OCI-LY3 (cell line): Measurements from ENCODE around the gene TXNDC5.

Source experiments
- H2AFZ ChIP-seq: fragments of 200-600, 300-600 bp; shearing (Covaris generic); 2 replicates; pipeline ENCODE4 v1.6.0; 2014; ENCODE audit warnings: antibody characterized with exemption, low read depth, low read length
- H3K27ac ChIP-seq: fragments of 200-600, 300-600 bp; sonication (generic); 2 replicates; pipeline ENCODE4 v1.5.1; 2014; ENCODE audit warnings: mild to moderate bottlenecking, low read length, moderate library complexity, mixed read lengths
- H3K27me3 ChIP-seq: fragments of 200-600, 300-600 bp; sonication (generic); 2 replicates; pipeline ENCODE4 v1.6.1; 2014; ENCODE audit warnings: low read depth, low read length, mixed read lengths
- H3K36me3 ChIP-seq: fragments of 200-600, 300-600 bp; sonication (generic); replicated peaks from 2 replicates; pipeline ENCODE3; 2014; ENCODE audit warnings: low read depth, low read length, mixed read lengths
- H3K4me1 ChIP-seq: fragments of 300-600, 200-600 bp; sonication (generic); 2 replicates; pipeline ENCODE4 v1.6.1; 2014; ENCODE audit warnings: low read length, mixed read lengths
- H3K4me2 ChIP-seq: fragments of 200-600, 300-600 bp; sonication (generic); 2 replicates; pipeline ENCODE4 v1.6.1; 2014; ENCODE audit warnings: low read length, mixed read lengths
- H3K4me3 ChIP-seq: fragments of 300-600, 200-600 bp; sonication (generic); 2 replicates; pipeline ENCODE4 v1.5.1; 2014; ENCODE audit warnings: antibody characterized with exemption, mild to moderate bottlenecking, low read length, moderate library complexity
- H3K79me2 ChIP-seq: fragments of 300-600, 200-600 bp; shearing (Covaris generic); 2 replicates; pipeline ENCODE4 v1.6.1; 2014; ENCODE audit warnings: mild to moderate bottlenecking, low read length, mixed read lengths
- H3K9ac ChIP-seq: fragments of 300-600, 200-600 bp; shearing (Covaris generic); 2 replicates; pipeline ENCODE4 v1.6.0; 2014; ENCODE audit warnings: mild to moderate bottlenecking, low read length, moderate library complexity
- H3K9me3 ChIP-seq: fragments of 200-600, 300-600 bp; shearing (Covaris generic); 2 replicates; pipeline ENCODE4 v1.6.1; 2014; ENCODE audit warnings: low read length, mixed read lengths; ENCODE audit not compliant: insufficient read depth
- H4K20me1 ChIP-seq: fragments of 200-600, 300-600 bp; sonication (generic); 2 replicates; pipeline ENCODE4 v1.6.1; 2016; ENCODE audit warnings: low read length, mixed read lengths; ENCODE audit not compliant: insufficient read depth
- EZH2phosphoT487 ChIP-seq: fragments of 200-600 bp; shearing (Covaris generic); IDR thresholded peaks from 2 replicates; pipeline ENCODE4 v1.6.1; 2018; ENCODE audit warnings: antibody characterized with exemption, mixed run types, low read depth
- TF ChIP-seq, protein P1 (sequence below): fragments of 200-600, 300-600 bp; sonication (generic); IDR thresholded peaks from 2 replicates; pipeline ENCODE4 v1.5.1; 2014; ENCODE audit warnings: antibody characterized with exemption, low read length, low read depth

Gene TXNDC5

DNA sequence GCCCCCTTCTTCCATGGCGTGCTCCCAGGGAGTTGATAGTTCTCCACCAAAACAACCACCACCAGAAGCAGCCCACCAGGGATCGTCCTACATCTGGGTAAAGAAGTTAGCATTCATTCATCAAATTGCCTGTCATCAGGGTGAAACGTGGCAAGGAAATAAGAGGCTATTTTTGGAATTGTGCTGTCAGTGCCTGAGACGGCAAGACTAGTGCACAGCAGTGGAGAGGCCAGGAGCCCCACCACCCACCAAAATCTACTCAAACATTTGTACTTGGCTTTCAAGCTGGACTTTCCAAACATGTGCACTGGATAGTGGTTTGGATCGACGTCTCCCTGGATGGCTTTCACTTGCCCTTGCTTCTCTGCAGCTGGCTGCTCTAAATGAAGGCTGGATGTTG, 44.8 kb downstream of the TXNDC5 start:
- H3K36me3 ChIP-seq = no peaks in the 10 kb centered on the region
- H2AFZ ChIP-seq = no peak overlapping the region
- TF ChIP-seq, protein P1, sequence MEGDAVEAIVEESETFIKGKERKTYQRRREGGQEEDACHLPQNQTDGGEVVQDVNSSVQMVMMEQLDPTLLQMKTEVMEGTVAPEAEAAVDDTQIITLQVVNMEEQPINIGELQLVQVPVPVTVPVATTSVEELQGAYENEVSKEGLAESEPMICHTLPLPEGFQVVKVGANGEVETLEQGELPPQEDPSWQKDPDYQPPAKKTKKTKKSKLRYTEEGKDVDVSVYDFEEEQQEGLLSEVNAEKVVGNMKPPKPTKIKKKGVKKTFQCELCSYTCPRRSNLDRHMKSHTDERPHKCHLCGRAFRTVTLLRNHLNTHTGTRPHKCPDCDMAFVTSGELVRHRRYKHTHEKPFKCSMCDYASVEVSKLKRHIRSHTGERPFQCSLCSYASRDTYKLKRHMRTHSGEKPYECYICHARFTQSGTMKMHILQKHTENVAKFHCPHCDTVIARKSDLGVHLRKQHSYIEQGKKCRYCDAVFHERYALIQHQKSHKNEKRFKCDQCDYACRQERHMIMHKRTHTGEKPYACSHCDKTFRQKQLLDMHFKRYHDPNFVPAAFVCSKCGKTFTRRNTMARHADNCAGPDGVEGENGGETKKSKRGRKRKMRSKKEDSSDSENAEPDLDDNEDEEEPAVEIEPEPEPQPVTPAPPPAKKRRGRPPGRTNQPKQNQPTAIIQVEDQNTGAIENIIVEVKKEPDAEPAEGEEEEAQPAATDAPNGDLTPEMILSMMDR = no peak
- no peak for TF ChIP-seq EZH2phosphoT487
- no peak overlapping the region for H3K4me2 ChIP-seq
- H3K9me3 ChIP-seq = no peaks in the 10 kb centered on the region
- H3K27ac ChIP-seq = no peak overlapping the region
- no peak overlapping the region for H3K4me3 ChIP-seq
- no peaks in the 10 kb centered on the region for H3K27me3 ChIP-seq
- no peaks in the 10 kb centered on the region for H4K20me1 ChIP-seq
- no peaks in the 10 kb centered on the region for H3K4me1 ChIP-seq
- no peak overlapping the region for H3K9ac ChIP-seq
- H3K79me2 ChIP-seq = no peaks in the 10 kb centered on the region

DNA sequence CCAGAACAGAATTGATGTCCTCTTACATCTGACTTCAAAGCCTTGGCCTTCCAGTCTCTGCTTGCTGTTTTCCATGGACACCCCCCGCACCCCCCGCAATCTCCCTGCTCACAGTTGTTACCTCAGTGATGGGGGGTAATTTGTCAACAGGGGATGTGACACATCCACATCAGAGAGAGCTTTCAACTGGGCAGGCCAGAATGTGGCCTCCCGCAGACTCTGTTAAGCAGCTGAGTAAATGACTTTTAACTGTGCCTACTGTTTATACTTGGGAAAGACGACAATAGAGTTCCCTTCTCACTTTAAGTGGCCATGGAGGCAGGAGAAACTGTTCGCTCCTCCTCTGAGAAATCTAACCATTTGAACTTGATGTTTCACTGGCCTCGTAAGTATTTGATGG, 51.0 kb downstream of the TXNDC5 start:
- Histone ChIP-seq H3K4me1 (no peaks in the 10 kb centered on the region), H3K9ac (no peak overlapping the region), H3K36me3 (no peaks in the 10 kb centered on the region), H4K20me1 (no peaks in the 10 kb centered on the region), H3K9me3 (no peaks in the 10 kb centered on the region), H3K79me2 (no peaks in the 10 kb centered on the region), H3K27ac (no peak overlapping the region), H3K4me3 (no peak overlapping the region), H3K27me3 (no peaks in the 10 kb centered on the region), H3K4me2 (no peak overlapping the region), H2AFZ (no peak overlapping the region)
- no peak for TF ChIP-seq EZH2phosphoT487
- TF ChIP-seq, protein P1 = no peak

DNA sequence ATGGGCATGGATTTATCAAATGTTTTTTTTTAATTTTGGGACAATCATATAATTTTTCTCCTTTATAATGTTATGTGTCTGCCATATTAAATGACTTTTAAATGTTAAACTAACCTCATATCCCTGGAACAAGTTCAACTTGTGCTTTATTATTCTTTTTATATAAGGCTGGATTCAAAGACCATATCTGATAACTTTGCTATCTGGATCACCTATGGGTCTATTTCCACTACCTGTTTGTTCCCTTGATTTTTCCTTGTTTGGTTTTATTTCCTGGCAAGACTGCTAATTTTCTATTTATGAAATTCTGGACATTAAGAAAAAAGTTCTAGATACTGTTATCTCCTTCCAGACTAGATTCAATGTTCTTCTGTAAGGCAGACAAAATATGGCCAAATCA, 58.8 kb downstream of the TXNDC5 start:
- H3K79me2 ChIP-seq = no peaks in the 10 kb centered on the region

DNA sequence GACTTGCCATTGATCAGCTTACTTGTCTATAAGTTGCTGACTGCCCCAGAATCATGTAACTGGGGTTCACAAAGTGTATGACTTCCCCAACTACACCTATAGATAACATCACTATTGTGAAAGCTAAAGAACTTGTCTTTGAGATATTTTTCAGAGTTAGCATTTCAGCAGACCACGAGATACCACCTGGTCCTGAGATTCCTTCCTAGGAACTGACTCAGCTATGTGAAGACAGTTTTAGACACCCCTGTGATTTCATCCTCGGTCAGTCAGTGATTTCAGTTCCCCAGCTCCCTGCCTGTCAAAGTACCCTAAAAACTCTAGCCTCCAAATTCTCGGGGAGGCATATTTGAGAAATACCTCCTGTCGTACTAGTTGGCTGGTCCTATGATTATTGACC, 62.4 kb downstream of the TXNDC5 start:
- Histone ChIP-seq H3K9me3 (no peaks in the 10 kb centered on the region; the same call in 1 of the 2 replicates), H3K79me2 (no peaks in the 10 kb centered on the region), H3K4me2 (no peak overlapping the region), H3K27ac (no peak overlapping the region), H3K4me1 (no peaks in the 10 kb centered on the region), H3K27me3 (no peaks in the 10 kb centered on the region), H3K9ac (no peak overlapping the region), H3K36me3 (no peaks in the 10 kb centered on the region), H3K4me3 (no peak overlapping the region), H2AFZ (no peak overlapping the region), H4K20me1 (no peaks in the 10 kb centered on the region)
- TF ChIP-seq, protein P1 = no peak
- TF ChIP-seq EZH2phosphoT487 = no peak

More for the DNA sequence above, 58.8 kb downstream of the TXNDC5 start:
- Histone ChIP-seq H3K9ac (no peak overlapping the region), H4K20me1 (no peaks in the 10 kb centered on the region), H3K4me2 (no peak overlapping the region), H3K27me3 (no peaks in the 10 kb centered on the region), H3K4me3 (no peak overlapping the region), H3K36me3 (no peaks in the 10 kb centered on the region), H3K4me1 (no peaks in the 10 kb centered on the region), H3K9me3 (no peaks in the 10 kb centered on the region; the same call in 1 of the 2 replicates), H3K27ac (no peak overlapping the region), H2AFZ (no peak overlapping the region)
- no peak for TF ChIP-seq EZH2phosphoT487
- TF ChIP-seq, protein P1 = no peak
